Renal pelvis (tissue), 4 donors: ENCODE results near the gene SERTAD3. TPM values are rescaled to one million over a fixed set of nuclear protein-coding genes. Genes with fewer than 3 reads are reported as not detected.
"Not testable (repeated sequence)": the region's sequence is repeated elsewhere in the genome, so short reads cannot be mapped to it uniquely, and the experiment has no call there.

Experiments
- DNase-seq: peaks from one replicate; pipeline ENCODE4 v3.0.0-alpha.2; 2013
- polyA plus RNA-seq, 3 donors: library from polyadenylated mRNA; unstranded; fragments of 120-200 nt; gene quantifications; one replicate each; pipeline ENCODE4 v1.2.1, GENCODE V29; 2013; ENCODE audit not compliant: insufficient read length in 3 of 3

SERTAD3 gene
- polyA plus RNA-seq, 3 donors, result 36.5 to 38.6 (median 38.3) TPM

GRCh38 chr19:40414542-40415535 is 29.3 kb downstream of the SERTAD3 start:
- DNase-seq, result no peak

GRCh38 chr19:40413291-40413845 is 30.8 kb downstream of the SERTAD3 start, which contains the start of gene PRX:
TSS of gene PRX (minus strand) at chr19:40413378. CDS start at chr19:40407932, 5,446 bp downstream.
- no peak for DNase-seq

DNA sequence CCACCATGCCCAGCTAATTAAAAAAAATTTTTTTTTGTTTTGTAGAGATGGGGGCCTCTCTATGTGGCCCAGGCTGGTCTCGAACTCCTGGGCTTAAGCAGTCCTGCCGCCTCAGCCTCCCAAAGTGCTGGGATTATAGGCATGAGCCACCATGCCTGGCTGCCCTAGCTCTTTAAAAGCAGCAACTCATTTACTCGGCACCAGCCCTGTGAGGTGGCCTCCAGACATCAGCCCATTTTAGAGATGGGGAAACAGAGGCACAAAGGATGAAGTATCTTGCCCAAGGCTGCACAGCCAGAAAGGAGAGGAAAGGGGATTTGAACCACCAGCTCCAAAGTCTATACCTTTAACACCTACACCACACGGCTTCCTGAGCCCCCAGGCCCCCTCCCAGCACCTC is 31.3 kb downstream of the SERTAD3 start:
- no peak for DNase-seq

GRCh38 chr19:40411958-40412499 is 32.1 kb downstream of the SERTAD3 start:
- DNase-seq, result no peak

- no peak for DNase-seq
Observed at GRCh38 chr19:40411125-40411842, 32.9 kb downstream of the SERTAD3 start.

DNA sequence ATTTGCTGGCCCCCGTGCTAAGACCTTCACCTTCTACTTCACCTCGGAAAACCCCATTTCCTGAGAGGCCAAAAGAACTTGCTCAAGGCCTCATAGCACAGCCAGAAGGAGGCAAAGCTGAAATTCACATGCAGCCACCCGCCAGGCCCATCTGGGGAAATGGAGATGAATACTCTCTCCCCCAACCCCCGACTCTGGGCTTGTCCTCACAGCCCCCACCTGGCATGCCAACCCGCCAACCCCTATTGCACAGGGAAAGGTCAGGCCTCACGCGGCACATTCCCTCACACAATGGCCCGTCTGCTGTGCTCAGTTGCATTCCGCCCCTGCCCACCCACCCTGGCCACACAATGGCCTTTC is 34.1 kb downstream of the SERTAD3 start:
- DNase-seq, result no peak

GRCh38 chr19:40408598-40408925 is 35.6 kb downstream of the SERTAD3 start:
- DNase-seq, result not testable (repeated sequence)

DNA sequence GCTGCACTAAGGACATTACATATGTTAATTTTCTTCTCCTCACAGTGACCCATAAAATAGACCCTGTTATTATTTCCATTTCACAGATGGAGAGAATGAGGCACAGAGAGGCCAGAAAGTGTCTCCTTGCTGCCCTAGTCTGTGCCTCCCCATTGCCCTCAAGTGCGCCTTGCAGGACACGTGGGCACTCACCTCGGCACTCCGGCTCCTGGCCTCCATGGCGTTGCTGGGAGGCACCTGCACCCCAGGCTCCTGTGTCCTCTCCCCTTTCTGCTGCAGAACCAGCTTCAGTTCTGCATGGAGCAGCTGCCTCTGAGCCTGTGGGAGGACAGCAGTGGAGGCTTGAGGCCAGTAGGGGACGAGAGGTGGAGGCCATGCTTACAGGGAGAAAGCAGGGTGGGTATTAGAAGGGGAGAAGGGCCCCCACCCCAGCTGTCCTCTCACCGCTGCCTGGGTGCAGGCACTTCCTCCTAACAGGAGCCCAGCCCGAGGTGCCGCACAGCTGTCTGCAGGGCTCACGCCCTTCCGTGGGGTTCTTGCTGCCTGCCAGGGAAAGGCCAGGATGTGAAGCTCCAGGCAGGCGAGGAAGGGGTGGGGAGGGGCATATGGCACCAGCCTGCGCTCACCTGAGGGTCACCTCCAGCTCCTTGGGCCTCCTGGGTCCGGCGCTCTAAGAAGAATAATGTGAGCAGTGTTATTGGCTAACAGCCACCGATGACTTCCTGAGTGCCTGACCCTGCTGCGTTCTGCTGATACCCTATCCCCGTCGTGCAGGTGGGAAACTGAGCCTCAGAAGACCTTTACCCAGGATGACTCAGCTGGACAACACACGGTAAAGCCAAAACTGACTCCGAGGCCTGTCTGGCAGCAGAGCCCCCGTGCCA is 36.2 kb downstream of the SERTAD3 start:
- DNase-seq, result no peak

GRCh38 chr19:40403262-40403984 is 40.7 kb downstream of the SERTAD3 start:
- peak; percentile 86 for DNase-seq

GRCh38 chr19:40400559-40400958 is 43.6 kb downstream of the SERTAD3 start:
- no peak for DNase-seq

DNA sequence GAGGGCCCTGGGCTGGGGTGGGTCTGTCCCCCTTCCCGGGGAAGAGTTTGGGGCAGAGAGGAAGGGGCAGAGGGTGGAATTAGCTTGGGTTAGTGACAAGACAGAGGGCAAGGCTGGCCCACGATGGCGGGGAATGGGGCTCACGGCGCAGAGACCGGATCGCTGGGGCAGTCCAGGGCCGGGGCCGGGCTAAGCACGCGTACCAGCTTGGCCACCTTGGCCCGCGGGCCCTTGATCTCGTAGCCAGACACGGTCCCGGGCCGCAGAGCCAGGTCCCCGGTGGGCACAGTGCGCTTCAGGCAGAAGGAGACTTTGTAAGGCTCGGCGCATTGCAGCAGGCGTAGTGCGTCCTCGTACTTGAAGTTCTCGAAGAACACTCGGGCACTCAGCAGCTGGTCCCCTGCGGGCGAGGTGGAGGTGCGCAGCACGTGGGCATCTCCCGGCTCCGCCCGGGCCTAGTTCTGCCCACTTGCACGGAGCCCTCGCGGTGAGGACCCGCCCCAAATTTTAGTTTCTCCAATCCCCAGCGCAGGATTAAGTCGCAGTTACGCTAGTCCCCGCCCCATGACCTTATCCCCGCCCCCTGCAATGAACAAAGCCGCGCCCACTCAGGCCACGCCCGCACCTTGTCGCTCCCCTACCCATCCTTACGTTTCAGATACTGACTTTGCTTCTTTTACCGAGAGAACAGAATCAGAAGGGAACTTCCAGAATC is 45.6 kb downstream of the SERTAD3 start:
- DNase-seq, result peak; percentile 58

DNA sequence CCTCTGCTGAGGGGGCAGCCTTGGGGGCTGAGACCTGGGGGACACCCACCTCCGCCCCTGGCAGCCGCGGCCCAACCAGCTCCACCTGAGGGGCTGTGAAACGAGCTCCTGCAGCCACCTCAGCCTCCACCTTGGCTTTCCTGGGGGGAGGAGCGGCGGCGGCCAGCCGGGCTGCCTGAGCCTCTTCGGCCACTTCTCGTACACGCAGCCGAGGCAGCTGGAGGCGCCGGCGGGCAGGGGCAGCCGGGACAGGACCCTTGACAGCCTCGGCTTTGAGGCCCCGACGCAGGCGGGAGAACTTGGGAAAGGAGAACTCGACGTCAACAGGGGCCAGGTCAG is 46.6 kb downstream of the SERTAD3 start:
- no peak for DNase-seq

DNA sequence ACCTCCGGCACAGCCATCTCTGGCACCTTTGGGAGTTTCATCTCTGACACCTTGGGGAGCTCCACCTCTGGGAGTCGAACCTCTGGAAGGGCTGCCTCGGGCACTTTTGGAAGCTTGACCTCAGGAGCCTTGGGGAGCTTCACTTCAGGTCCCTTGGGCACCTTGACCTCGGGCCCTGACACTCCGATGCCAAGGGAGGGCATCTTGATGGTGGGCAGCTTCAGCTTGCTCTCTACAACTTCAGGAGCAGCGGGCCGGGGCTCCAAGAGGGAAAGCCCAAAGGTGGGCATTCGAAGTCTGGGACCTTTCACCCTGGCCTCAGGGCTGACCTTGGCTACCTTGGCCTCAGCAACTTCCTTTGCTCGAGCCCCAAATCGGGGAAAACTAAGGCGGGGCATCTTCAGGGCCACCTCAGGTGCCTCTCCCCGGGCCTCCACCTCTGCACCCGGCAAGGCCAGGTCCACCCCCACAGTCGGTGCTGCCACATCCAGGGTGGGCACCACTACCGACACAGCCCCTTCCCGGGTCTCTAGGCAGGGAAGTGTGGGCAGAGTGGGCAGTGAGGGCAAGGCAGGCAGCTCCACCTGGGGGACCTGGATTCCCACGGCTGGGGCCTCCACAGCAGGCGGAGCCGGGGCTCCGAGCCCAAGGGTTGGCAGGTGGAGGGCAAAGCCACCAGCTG is 47.1 kb downstream of the SERTAD3 start:
- DNase-seq, result no peak

GRCh38 chr19:40395956-40396355 is 48.2 kb downstream of the SERTAD3 start:
- DNase-seq, result no peak

- no peak for DNase-seq
Observed at GRCh38 chr19:40394816-40395210, 49.3 kb downstream of the SERTAD3 start.

GRCh38 chr19:40393894-40394815 is 50.0 kb downstream of the SERTAD3 start:
- no peak for DNase-seq

GRCh38 chr19:40392894-40393517 is 51.1 kb downstream of the SERTAD3 start:
- no peak for DNase-seq

- DNase-seq, result no peak
Observed at GRCh38 chr19:40392123-40392522, 52.0 kb downstream of the SERTAD3 start.
